Activated T-helper 1 cell treated with anti-CD3 and anti-CD28 coated beads, Interleukin-2, amount 50 U/mL, for 16 hours (primary cell): ENCODE measurements around the gene OXTR.

Source experiments
- DNase-seq, 2 donors: peaks; one replicate each; pipeline ENCODE4 v3.0.0-alpha.2; 2020; ENCODE audit warnings: low read depth in 1 of 2, low spot score in 1 of 2

OXTR gene

GRCh38 chr3:8769088-8769822 is at the start of gene OXTR:
Gene OXTR, minus strand, starts transcription at chr3:8769613. Its CDS starts 1,426 bp downstream, at chr3:8768187.
- DNase-seq: peak; percentile 7 to 13

GRCh38 chr3:8817486-8817885 is 48.1 kb upstream of the OXTR start:
- DNase-seq: no peak

GRCh38 chr3:8816106-8816505 is 46.7 kb upstream of the OXTR start:
- DNase-seq: no peak

- no peak for DNase-seq
Observed at GRCh38 chr3:8813411-8813810, 44.0 kb upstream of the OXTR start.

- DNase-seq: no peak
Observed at GRCh38 chr3:8810561-8810960, 41.1 kb upstream of the OXTR start.

GRCh38 chr3:8805774-8806173 is 36.4 kb upstream of the OXTR start:
- no peak for DNase-seq

- DNase-seq: no peak
Observed at GRCh38 chr3:8802256-8802655, 32.8 kb upstream of the OXTR start.

GRCh38 chr3:8800016-8800415 is 30.6 kb upstream of the OXTR start:
- DNase-seq: no peak

GRCh38 chr3:8794247-8794646 is 24.8 kb upstream of the OXTR start:
- DNase-seq: no peak

GRCh38 chr3:8793242-8793641 is 23.8 kb upstream of the OXTR start:
- DNase-seq: no peak

- DNase-seq: no peak
Observed at GRCh38 chr3:8790529-8790928, 21.1 kb upstream of the OXTR start.

GRCh38 chr3:8784676-8785435 is 15.4 kb upstream of the OXTR start:
- no peak for DNase-seq

- no peak for DNase-seq
Observed at GRCh38 chr3:8780279-8780678, 10.9 kb upstream of the OXTR start.

GRCh38 chr3:8778475-8778874 is 9.1 kb upstream of the OXTR start:
- no peak for DNase-seq

- DNase-seq: no peak
Observed at GRCh38 chr3:8777978-8778267, 8.5 kb upstream of the OXTR start.

- no peak for DNase-seq
Observed at GRCh38 chr3:8777201-8777977, 8.0 kb upstream of the OXTR start.

- no peak for DNase-seq
Observed at GRCh38 chr3:8776406-8776805, 7.0 kb upstream of the OXTR start.

- no peak for DNase-seq
Observed at GRCh38 chr3:8775602-8776001, 6.2 kb upstream of the OXTR start.

- no peak for DNase-seq
Observed at GRCh38 chr3:8775181-8775580, 5.8 kb upstream of the OXTR start.

- no peak for DNase-seq
Observed at GRCh38 chr3:8773941-8774542, 4.6 kb upstream of the OXTR start.

GRCh38 chr3:8768364-8769087 is 887 bp downstream of the OXTR start:
- DNase-seq: no peak
